ENCODE results near the gene HCFC1R1. TPM values are rescaled to one million over a fixed set of nuclear protein-coding genes. Genes with fewer than 3 reads are reported as not detected.

The HCFC1R1 gene
- total RNA-seq, 1 donor from 2014 or later, result 50.8 TPM

- Histone ChIP-seq H3K27ac (no peak overlapping the region), H3K9me3 (no peaks in the 10 kb centered on the region), H3K27me3 (peaks cover 3% of the 10 kb centered on the region), H3K4me1 (peaks cover 0 to 6% of the 10 kb centered on the region in 2 donors), H3K4me3 (no peak overlapping the region), H3K36me3 (peaks cover 18 to 20% of the 10 kb centered on the region in 2 donors)
- intact Hi-C loops (cut with DNase I), result no loop called here
- DNase-seq (ENCODE audit: low spot score in 2 of 2), result no peak
- TF ChIP-seq CTCF (IDR thresholded peaks at IDR 0.05), result no peak
Measured at GRCh38 chr16:3030222-3031212, 6.8 kb upstream of the HCFC1R1 start.

- Histone ChIP-seq H3K36me3 (peaks cover 18 to 20% of the 10 kb centered on the region in 2 donors), H3K4me1 (peaks cover 0 to 12% of the 10 kb centered on the region in 2 donors), H3K9me3 (no peaks in the 10 kb centered on the region), H3K27me3 (no peaks in the 10 kb centered on the region), H3K4me3 (peak overlapping the region in 1 of 2 donors; percentile 46), H3K27ac (no peak overlapping the region)
- DNase-seq (ENCODE audit: low spot score in 2 of 2), result no peak
- no peak for TF ChIP-seq CTCF (IDR thresholded peaks at IDR 0.05)
- intact Hi-C loops (cut with DNase I), result loop anchor here (2.0 to 10.0 kb wide), 3 partner anchors 29 to 495 kb away; partner anchors contain the start of genes CEMP1 and PDPK1
Measured at GRCh38 chr16:3029491-3030221, 5.9 kb upstream of the HCFC1R1 start.

DNA sequence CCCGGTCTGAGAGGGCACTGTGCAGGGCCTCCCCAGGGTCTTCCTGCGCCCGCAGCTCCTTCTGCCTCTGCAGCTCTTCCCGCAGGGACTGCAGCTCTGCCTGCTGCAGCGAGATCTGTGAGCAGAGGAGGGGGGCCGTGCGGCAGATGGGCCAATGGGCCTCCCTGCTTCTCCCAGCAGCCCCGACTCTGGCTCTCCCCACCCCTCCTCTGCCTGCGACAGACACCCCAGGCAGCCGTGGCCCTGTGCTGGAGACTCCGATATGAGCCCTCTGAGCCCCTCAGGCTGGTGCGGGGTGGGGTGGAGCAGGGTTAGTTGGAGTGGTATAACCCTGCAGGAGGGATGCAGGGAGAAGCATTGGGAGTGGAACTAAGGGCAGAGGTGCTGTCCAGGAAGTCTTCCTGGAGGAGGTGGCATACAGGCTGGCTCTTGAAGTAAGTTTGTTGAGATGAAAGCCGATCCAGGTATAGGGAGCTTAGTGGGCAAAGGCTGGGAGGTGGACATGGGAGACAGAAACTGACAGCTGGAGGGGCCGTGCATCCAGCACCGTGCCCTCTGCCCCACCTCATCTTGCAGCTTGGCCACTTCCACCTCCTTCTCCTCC lies 5.1 kb upstream of the HCFC1R1 start:
- DNase-seq (ENCODE audit: low spot score in 2 of 2), result no peak
- H3K4me3 ChIP-seq, result no peak overlapping the region
- TF ChIP-seq CTCF (IDR thresholded peaks at IDR 0.05), result no peak
- no peak overlapping the region for H3K27ac ChIP-seq
- H3K4me1 ChIP-seq, result peaks cover 0 to 15% of the 10 kb centered on the region in 2 donors
- intact Hi-C loops (cut with DNase I), result loop anchor here (2.0 to 10.0 kb wide), 3 partner anchors 30 to 494 kb away; partner anchors contain the start of genes CEMP1 and PDPK1
- no peaks in the 10 kb centered on the region for H3K9me3 ChIP-seq
- no peaks in the 10 kb centered on the region for H3K27me3 ChIP-seq
- H3K36me3 ChIP-seq, result peaks cover 18 to 20% of the 10 kb centered on the region in 2 donors

GRCh38 chr16:3027983-3028715 lies 4.4 kb upstream of the HCFC1R1 start:
- intact Hi-C loops (cut with DNase I), result loop anchor here (2.0 to 10.0 kb wide), 3 partner anchors 31 to 493 kb away; partner anchors contain the start of genes CEMP1 and PDPK1
- TF ChIP-seq CTCF (IDR thresholded peaks at IDR 0.05), result peak; percentile 57 to 73 (median 65)
- Histone ChIP-seq H3K27ac (no peak overlapping the region), H3K36me3 (peaks cover 18 to 20% of the 10 kb centered on the region in 2 donors), H3K4me3 (no peak overlapping the region), H3K4me1 (peaks cover 2 to 21% of the 10 kb centered on the region in 2 donors), H3K27me3 (no peaks in the 10 kb centered on the region), H3K9me3 (no peaks in the 10 kb centered on the region)
- peak; percentile 38 to 84 for DNase-seq (ENCODE audit: low spot score in 2 of 2)

GRCh38 chr16:3027489-3027795 lies 3.7 kb upstream of the HCFC1R1 start:
- no peak for TF ChIP-seq CTCF (IDR thresholded peaks at IDR 0.05)
- Histone ChIP-seq H3K27me3 (no peaks in the 10 kb centered on the region), H3K36me3 (peaks cover 18 to 20% of the 10 kb centered on the region in 2 donors), H3K27ac (no peak overlapping the region), H3K4me1 (peaks cover 9 to 27% of the 10 kb centered on the region in 2 donors), H3K9me3 (no peaks in the 10 kb centered on the region), H3K4me3 (no peak overlapping the region)
- no peak for DNase-seq (ENCODE audit: low spot score in 2 of 2)
- intact Hi-C loops (cut with DNase I), result loop anchor here (10.0 kb wide), 2 partner anchors 237 to 493 kb away; partner anchors contain the start of genes CEMP1 and PDPK1

Data from ascending aorta (tissue), 2 donors.